Epidermal melanocyte (primary cell): ENCODE measurements around the gene PIAS4.
"Not testable (repeated sequence)": the region's sequence is repeated elsewhere in the genome, so short reads cannot be mapped to it uniquely, and the experiment has no call there.

ENCODE experiments used
- DNase-seq: peaks from one replicate; pipeline ENCODE4 v3.0.0; 2011; ENCODE audit warnings: low spot score; ENCODE audit not compliant: insufficient read length

PIAS4 gene

DNA sequence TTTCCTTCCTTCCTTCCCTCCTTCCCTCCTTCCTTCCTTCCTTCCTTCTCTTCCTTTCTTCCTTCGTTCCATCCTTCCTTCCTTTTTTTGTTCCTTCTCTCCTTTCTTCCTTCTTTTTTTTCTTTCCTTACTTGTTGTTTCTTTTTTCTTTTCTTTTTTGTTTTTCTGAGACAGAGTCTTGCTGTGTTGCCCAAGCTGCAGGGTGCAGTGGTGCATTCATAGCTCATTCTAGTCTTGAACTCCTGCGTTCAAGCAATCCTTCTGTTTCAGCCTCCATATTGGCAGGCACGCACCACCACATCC lies 16.8 kb upstream of the PIAS4 start:
- DNase-seq: no peak

DNA sequence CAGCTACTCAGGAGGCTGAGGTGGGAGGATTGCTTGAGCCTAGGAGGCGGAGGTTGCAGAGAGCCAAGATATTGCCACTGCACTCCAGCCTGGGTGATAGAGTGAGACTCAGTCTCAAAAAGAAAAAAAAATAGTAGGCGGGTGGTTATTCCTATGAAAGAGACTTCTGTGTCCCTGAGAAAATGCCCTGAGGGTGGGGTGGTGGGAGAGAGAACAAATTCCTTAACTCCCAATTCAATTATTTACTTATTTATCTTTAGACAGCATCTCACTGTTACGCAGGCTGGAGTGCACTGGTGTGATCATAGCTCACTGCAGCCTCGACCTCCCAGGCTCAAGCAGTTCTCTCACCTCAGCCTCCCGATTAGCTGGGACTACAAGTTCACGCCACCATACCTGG lies 11.9 kb upstream of the PIAS4 start:
- DNase-seq: no peak

DNA sequence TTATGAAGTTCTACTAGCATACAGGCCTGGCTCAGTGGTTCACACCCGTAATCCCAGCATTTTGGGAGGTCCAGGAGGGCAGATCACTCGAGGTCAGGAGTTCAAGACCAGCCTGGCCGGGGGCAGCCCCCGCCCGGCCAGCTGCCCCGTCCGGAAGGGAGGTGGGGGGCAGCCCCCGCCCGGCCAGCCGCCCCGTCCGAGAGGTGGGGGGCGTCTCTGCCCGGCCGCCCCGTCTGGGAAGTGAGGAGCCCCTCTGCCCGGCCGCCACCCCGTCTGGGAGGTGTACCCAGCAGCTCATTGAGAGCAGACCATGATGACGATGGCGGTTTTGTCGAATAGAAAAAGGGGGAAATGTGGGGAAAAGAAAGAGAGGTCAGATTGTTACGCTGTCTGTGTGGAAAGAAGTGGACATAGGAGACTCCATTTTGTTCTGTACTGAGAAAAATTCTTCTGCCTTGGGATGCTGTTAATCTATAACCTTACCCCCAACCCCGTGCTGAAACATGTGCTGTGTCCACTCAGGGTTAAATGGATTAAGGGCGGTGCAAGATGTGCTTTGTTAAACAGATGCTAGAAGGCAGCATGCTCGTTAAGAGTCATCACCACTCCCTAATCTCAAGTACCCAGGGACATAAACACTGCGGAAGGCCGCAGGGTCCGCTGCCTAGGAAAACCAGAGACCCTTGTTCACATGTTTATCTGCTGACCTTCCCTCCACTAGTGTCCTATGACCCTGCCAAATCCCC lies 8.7 kb upstream of the PIAS4 start:
- DNase-seq: not testable (repeated sequence)

GRCh38 chr19:4000798-4001197 lies 6.7 kb upstream of the PIAS4 start:
- not testable (repeated sequence) for DNase-seq

DNA sequence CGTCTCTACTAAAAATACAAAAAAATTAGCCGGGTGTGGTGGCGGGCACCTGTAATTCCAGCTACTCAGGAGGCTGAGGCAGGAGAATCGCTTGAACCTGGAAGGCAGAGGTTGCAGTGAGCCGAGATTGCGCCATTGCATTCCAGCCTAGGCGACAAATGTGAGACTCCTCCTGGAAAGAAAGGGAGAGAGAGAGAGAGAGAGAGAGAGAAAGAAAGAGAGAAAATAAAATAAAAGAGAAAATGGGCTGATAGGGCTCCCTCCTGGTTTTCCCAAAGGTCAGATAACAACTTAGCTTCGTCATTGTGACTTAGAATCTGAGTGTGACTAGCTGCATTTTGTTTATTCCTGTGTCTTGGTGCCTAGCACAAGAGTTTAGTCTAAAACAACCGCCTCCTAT lies 2.1 kb upstream of the PIAS4 start:
- not testable (repeated sequence) for DNase-seq

DNA sequence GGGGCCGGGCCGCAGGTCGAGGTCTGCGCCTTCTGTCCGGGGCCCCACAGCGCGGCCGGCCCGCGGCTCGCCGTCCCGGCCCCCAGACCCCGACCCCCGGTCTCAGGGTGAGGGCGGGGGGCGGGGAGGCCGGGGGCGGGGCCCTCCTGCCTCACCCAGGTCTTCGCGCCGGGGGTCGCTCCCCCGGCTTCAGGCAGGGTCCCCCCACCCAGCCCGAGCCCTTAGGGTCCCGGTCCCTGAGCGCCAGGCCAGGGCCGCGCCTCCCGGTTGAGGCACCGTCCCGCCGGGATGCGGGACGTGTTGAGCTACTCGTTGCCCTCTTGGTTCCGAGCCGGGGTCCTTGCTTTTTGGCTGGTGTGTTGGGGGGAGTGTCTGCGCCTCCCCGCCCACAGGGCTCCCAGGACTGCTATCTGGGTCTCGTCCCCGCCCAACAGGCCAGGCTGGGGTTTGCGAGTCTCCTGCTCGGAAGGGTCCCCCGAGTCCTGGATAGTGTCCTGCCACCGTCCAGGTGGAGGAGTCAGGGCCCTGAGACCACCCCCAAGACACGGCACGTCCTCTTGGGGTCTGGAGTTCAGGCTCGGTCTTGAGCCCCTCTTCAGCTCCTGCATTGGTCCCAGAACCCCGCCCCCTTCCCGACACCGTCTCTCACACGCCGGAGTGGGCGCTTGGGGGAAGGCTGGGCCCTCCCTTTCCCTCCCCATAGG lies 452 bp downstream of the PIAS4 start:
- peak; percentile 16 for DNase-seq

GRCh38 chr19:4009990-4010807 lies 2.7 kb downstream of the PIAS4 start:
- peak; percentile 11 for DNase-seq

DNA sequence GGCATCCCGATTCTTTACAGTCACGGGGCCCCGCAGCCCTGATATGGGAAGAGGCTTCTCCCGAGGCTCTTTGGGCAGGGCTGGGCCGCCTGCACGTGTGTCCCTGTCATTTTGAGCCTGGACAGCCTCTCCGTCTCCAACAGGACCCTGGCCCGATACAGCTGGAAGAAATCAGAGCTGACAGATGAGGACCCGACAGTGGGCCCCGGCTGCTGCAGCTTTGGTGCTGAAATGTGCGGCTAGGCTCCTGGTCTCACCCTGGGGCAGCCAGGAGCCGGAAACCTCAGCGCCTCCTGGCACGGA lies 3.2 kb downstream of the PIAS4 start:
- DNase-seq: no peak

- not testable (repeated sequence) for DNase-seq
These were observed 3.9 kb downstream of the PIAS4 start for GRCh38 chr19:4011430-4011829.

GRCh38 chr19:4012092-4012974 lies 4.8 kb downstream of the PIAS4 start:
- DNase-seq: peak; percentile 11

DNA sequence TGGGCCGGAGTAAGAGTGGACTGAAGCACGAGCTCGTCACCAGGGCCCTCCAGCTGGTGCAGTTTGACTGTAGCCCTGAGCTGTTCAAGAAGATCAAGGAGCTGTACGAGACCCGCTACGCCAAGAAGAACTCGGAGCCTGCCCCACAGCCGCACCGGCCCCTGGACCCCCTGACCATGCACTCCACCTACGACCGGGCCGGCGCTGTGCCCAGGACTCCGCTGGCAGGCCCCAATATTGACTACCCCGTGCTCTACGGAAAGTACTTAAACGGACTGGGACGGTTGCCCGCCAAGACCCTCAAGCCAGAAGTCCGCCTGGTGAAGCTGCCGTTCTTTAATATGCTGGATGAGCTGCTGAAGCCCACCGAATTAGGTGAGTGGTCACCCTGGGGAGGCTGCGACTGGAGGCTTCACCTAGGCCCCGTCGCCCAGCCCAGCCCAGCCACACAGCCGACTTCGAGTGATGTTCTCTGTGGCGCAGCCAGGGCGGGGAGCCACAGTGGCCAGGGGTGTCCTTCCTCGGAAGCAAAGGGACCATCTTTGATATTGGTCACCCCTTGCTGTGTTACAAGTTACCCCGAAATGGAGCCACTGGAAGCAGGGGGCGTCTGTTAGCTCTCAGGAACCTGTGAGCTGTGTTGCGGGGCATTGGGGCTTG lies 5.6 kb downstream of the PIAS4 start:
- no peak for DNase-seq

GRCh38 chr19:4013886-4014540 lies 6.5 kb downstream of the PIAS4 start:
- DNase-seq: peak; percentile 2

DNA sequence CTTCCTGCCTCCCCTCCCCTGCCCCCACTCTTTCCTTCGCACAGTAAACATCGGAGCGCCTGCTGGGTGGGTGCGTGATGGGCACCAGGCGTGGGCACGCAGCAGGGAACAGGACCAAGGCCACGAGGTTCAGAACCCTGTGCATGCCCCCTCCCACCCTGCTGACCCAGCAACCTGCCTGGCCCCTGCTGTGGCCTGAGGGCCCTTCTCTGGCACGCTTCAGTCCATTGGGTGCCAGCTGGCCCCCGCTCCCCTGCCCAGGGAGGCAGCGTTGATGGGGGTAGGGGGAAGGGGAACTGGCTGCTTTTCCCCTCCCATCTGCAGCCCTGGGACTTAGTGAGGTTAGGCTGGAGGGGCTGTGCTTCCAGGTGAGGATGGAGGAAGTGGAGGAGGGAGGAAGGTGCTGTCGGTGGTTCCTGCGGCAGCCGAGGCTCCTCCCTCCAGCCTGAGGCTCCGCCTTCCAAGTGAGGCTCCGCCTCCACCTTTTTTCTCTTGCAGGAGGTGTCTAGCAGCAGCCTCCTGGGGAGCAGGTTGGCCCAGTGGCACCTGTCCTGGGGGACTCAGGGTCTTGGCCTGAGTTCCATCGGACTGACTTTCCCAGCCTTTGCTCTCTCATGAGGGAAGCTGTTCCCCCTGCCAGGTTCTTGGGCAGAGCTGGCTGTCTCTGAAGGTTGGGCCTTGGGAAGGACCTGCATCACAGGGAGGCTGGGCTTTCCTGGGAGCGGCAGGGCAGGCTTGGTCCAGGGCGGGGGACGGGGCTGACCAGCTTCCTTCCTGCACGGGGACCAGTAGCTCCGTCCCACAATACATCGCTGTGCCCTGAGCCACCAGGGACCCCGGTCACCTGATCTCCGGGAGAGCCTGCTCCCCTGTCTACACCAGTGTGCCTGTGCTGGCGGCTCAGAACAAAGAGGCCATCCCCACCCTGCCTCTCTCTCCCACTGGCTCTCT lies 7.3 kb downstream of the PIAS4 start:
- peak; percentile 9 for DNase-seq

GRCh38 chr19:4015705-4016402 lies 8.3 kb downstream of the PIAS4 start:
- peak; percentile 10 for DNase-seq

DNA sequence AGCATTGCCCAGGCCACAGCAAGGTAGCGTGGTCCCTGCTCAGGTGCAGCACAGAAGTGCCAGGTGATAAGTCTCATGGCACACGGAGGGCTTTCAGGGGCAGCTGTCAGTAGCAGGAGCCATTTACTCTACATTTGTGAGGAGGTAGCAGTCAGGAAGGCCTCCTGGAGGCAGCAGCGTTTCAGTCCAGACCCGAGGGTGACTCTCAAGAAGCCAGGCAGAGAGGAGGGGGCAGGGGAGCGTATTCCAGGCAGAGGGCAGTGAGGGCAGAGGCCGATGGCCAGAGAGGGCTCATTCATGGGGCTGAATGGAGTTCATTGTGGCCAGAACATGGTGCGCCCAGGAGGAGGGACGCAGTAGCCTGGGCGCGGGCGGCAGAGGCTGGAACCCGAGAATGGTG lies 8.9 kb downstream of the PIAS4 start:
- peak; percentile 22 for DNase-seq

- DNase-seq: peak; percentile 5
These were observed 9.5 kb downstream of the PIAS4 start for GRCh38 chr19:4016903-4017638.

GRCh38 chr19:4018140-4018613 lies 10.6 kb downstream of the PIAS4 start:
- no peak for DNase-seq
